CD14-positive monocyte (primary cell): ENCODE data around the gene EXOC8. TPM values are rescaled to one million over a fixed set of nuclear protein-coding genes. Genes with fewer than 3 reads are reported as not detected.

Source experiments
- DNase-seq, 3 donors: peaks; one replicate each; pipeline ENCODE4 v3.0.0-alpha.2; 2011 to 2022
- H2AFZ ChIP-seq: 2 replicates; pipeline ENCODE4 v1.6.0; 2012; ENCODE audit warnings: mild to moderate bottlenecking, low read depth, low read length, inconsistent platforms; ENCODE audit not compliant: insufficient read depth, poor library complexity, severe bottlenecking
- H3K27ac ChIP-seq, 2 donors: 1 replicate in 1 of 2; 2 replicates in 1 of 2; pipeline ENCODE4 v1.5.1; 2012 to 2013; ENCODE audit warnings: low read length in 2 of 2, control low read depth in 1 of 2, inconsistent platforms in 1 of 2, low read depth in 1 of 2, mild to moderate bottlenecking in 1 of 2
- H3K27me3 ChIP-seq, 2 donors: one replicate each; pipeline versions ENCODE4 v1.6.0 to v1.6.1; 2011 to 2013; ENCODE audit warnings: low read length in 2 of 2; ENCODE audit not compliant: control insufficient read depth in 2 of 2, insufficient read depth in 2 of 2
- H3K36me3 ChIP-seq, 2 donors: replicated peaks in 1 of 2; 1 replicate in 1 of 2; 2 replicates in 1 of 2; pipeline versions ENCODE4 v1.5.1 to v1.6.1; 2012 to 2013; ENCODE audit warnings: low read length in 2 of 2, control low read depth in 1 of 2, inconsistent platforms in 1 of 2, mild to moderate bottlenecking in 1 of 2; ENCODE audit not compliant: insufficient read depth in 2 of 2, control insufficient read depth in 1 of 2
- H3K4me1 ChIP-seq, 2 donors: 1 replicate in 1 of 2; 2 replicates in 1 of 2; pipeline versions ENCODE4 v1.5.1 to v1.6.1; 2012 to 2013; ENCODE audit warnings: low read length in 2 of 2, control low read depth in 1 of 2, inconsistent platforms in 1 of 2, mild to moderate bottlenecking in 1 of 2, moderate library complexity in 1 of 2; ENCODE audit not compliant: insufficient read depth in 2 of 2, control insufficient read depth in 1 of 2
- H3K4me2 ChIP-seq: replicated peaks from 2 replicates; pipeline ENCODE3; 2012; ENCODE audit warnings: low read length, moderate library complexity, mild to moderate bottlenecking; ENCODE audit not compliant: poor library complexity, severe bottlenecking; ENCODE audit errors: extremely low read depth
- H3K4me3 ChIP-seq, 3 experiments: fragments of 200-600 bp in 1 of 3; sonication (generic) in 1 of 3; replicated peaks in 1 of 3; 1 replicate in 2 of 3; 2 replicates in 1 of 3; pipeline ENCODE4 v1.5.1; 2011 to 2013; ENCODE audit warnings: low read length in 3 of 3, mild to moderate bottlenecking in 3 of 3, control low read depth in 2 of 3, low read depth in 2 of 3, inconsistent platforms in 1 of 3, moderate library complexity in 1 of 3
- H3K79me2 ChIP-seq: 2 replicates; pipeline ENCODE4 v1.6.0; 2012; ENCODE audit warnings: mild to moderate bottlenecking, control low read depth, inconsistent platforms, low read length, moderate library complexity; ENCODE audit not compliant: insufficient read depth
- H3K9ac ChIP-seq: 2 replicates; pipeline ENCODE4 v1.6.0; 2017; ENCODE audit warnings: low read length, mild to moderate bottlenecking; ENCODE audit not compliant: insufficient read depth, poor library complexity, severe bottlenecking
- H3K9me3 ChIP-seq, 2 donors: replicated peaks in 1 of 2; 1 replicate in 1 of 2; 2 replicates in 1 of 2; pipeline versions ENCODE4 v1.5.1 to v1.6.1; 2012 to 2013; ENCODE audit warnings: low read length in 2 of 2, control low read depth in 1 of 2; ENCODE audit not compliant: control insufficient read depth in 1 of 2, insufficient read depth in 1 of 2
- H4K20me1 ChIP-seq: 2 replicates; pipeline ENCODE4 v1.6.0; 2012; ENCODE audit warnings: mild to moderate bottlenecking, low read length, control low read depth, moderate library complexity; ENCODE audit not compliant: insufficient read depth
- H3K27ac Mint-ChIP-seq, 7 donors: one replicate each; pipeline ENCODE4 v1.8.0; 2020; ENCODE audit warnings: mild to moderate bottlenecking in 7 of 7, mixed read lengths in 7 of 7, moderate library complexity in 6 of 7, inconsistent platforms in 2 of 7
- H3K27me3 Mint-ChIP-seq, 3 donors: one replicate each; pipeline ENCODE4 v1.8.0; 2021 to 2022; ENCODE audit warnings: low read depth in 3 of 3, mild to moderate bottlenecking in 3 of 3, mixed read lengths in 3 of 3, moderate library complexity in 3 of 3, inconsistent platforms in 1 of 3
- H3K36me3 Mint-ChIP-seq, 2 donors: one replicate each; pipeline ENCODE4 v1.8.0; 2020; ENCODE audit warnings: mixed read lengths in 2 of 2, inconsistent platforms in 1 of 2, mild to moderate bottlenecking in 1 of 2
- H3K4me1 Mint-ChIP-seq: one replicate; pipeline ENCODE4 v1.8.0; 2020; ENCODE audit warnings: mild to moderate bottlenecking, mixed read lengths
- H3K4me3 Mint-ChIP-seq, 2 donors: one replicate each; pipeline ENCODE4 v1.8.0; 2020; ENCODE audit warnings: mild to moderate bottlenecking in 2 of 2, mixed read lengths in 2 of 2, moderate library complexity in 1 of 2
- H3K9me3 Mint-ChIP-seq, 7 donors: one replicate each; pipeline ENCODE4 v1.8.0; 2020 to 2022; ENCODE audit warnings: mixed read lengths in 7 of 7, mild to moderate bottlenecking in 6 of 7, moderate library complexity in 6 of 7, inconsistent platforms in 2 of 7
- CTCF ChIP-seq: fragments of 200-600 bp; IDR thresholded peaks from one replicate; pipeline ENCODE4 v1.8.0; 2022; ENCODE audit warnings: antibody characterized with exemption, mild to moderate bottlenecking
- WGBS: methylation state at CpG from one replicate; pipeline ENCODE4 v1.1.5; 2013; ENCODE audit warnings: missing lambda C conversion rate; ENCODE audit not compliant: insufficient coverage; 5-methylcytosine and 5-hydroxymethylcytosine counted together
- intact Hi-C, 2 donors: fragments of 100-400 bp; cut with micrococcal nuclease; formaldehyde crosslinking; loops; one replicate each; pipeline versions ENCODE4 v1.15.0 to v1.15.1; 2023
- polyA minus RNA-seq: library from RNA; depleted of rRNA, polyadenylated mRNA; stranded (reverse); fragments of >200 nt; gene quantifications from 2 replicates; pipeline ENCODE4 v1.2.3, GENCODE V29; 2012
- polyA plus RNA-seq, 3 donors: library from polyadenylated mRNA; depleted of rRNA in 1 of 3; unstranded in 2 of 3; stranded (reverse) in 1 of 3; fragments of 300-500 nt in 2 of 3; fragments of >200 nt in 1 of 3; fragmentation: Illumina TruSeq in 2 of 3; gene quantifications; 1 replicate in 2 of 3; 2 replicates in 1 of 3; pipeline ENCODE4 v1.2.3, GENCODE V29; 2012 to 2021
- total RNA-seq, 12 experiments: library from RNA in 1 of 12; stranded (reverse) in 1 of 12; fragments of 120-200 nt in 1 of 12; gene quantifications; one replicate each; pipeline ENCODE4 v1.2.4 and lab custom pipeline; 2013 to 2026; ENCODE audit warnings: mixed read lengths in 6 of 12, inconsistent platforms in 1 of 12

EXOC8 gene, protein sequence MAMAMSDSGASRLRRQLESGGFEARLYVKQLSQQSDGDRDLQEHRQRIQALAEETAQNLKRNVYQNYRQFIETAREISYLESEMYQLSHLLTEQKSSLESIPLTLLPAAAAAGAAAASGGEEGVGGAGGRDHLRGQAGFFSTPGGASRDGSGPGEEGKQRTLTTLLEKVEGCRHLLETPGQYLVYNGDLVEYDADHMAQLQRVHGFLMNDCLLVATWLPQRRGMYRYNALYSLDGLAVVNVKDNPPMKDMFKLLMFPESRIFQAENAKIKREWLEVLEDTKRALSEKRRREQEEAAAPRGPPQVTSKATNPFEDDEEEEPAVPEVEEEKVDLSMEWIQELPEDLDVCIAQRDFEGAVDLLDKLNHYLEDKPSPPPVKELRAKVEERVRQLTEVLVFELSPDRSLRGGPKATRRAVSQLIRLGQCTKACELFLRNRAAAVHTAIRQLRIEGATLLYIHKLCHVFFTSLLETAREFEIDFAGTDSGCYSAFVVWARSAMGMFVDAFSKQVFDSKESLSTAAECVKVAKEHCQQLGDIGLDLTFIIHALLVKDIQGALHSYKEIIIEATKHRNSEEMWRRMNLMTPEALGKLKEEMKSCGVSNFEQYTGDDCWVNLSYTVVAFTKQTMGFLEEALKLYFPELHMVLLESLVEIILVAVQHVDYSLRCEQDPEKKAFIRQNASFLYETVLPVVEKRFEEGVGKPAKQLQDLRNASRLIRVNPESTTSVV
- 15.0 TPM for total RNA-seq (2013)
- 1 to 10 TPM; 2.8 to 7.8 (median 3.1) TPM for polyA plus RNA-seq
- 10.1 and 16.4 TPM in 2 replicates for polyA minus RNA-seq
- total RNA-seq (lab: John Stamatoyannopoulos, UW) = 47.6 to 116 (median 74.0) reads per million in 11 experiments

DNA sequence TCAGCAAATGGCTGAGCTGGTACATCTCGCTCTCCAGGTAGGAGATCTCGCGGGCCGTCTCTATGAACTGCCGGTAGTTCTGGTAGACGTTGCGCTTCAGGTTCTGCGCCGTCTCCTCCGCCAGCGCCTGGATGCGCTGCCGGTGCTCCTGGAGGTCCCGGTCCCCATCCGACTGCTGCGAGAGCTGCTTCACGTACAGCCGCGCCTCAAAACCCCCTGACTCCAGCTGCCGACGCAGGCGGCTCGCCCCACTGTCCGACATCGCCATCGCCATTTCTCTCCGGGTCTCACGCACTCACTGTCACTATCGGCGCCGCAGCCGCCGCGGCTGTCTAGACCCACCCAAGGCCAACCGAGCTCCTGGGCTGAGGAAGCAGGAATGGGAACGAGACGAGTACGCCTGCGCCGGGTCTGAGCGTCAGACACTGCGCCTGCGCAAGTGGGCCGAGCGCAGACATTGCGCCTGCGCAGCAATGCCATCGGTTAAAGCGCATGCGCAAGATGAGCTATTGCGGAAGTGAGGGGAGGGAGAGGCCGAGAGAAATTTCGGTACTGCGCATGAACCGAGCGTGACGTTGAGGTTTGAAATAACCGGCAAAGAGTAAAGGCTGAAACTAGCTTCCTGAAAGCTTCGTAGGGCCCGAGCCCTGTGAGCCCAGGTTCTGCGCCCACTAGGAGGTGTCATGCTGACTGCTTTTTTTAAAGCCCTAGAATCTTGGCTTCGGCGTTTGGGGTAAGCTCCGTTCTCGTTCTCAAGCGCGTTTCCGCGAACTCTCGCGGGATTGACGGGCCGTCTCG, at the start of gene EXOC8:
TSS of gene EXOC8 (minus strand) at position 381 of the 798 bp plus-strand sequence. CDS start at position 274, 107 bp downstream.
- H3K4me1 Mint-ChIP-seq = peaks cover 59% of the 10 kb centered on the region
- Histone ChIP-seq H3K9me3 (no peaks in the 10 kb centered on the region), H3K9ac (peak within 1 kb of the TSS; percentile 95), H3K4me1 (peaks cover 47 to 59% of the 10 kb centered on the region in 2 donors), H3K27me3 (no peaks in the 10 kb centered on the region), H3K4me3 (peak within 1 kb of the TSS; percentile 88 to 92 (median 92)), H2AFZ (peak within 1 kb of the TSS; percentile 96), H4K20me1 (peaks cover 52% of the 10 kb centered on the region), H3K36me3 (peaks cover 6 to 18% of the 10 kb centered on the region in 2 donors), H3K79me2 (peaks cover 91% of the 10 kb centered on the region), H3K27ac (peak within 1 kb of the TSS; percentile 99), H3K4me2 (peak within 1 kb of the TSS; percentile 93)
- no peak for TF ChIP-seq CTCF
- H3K36me3 Mint-ChIP-seq = peaks cover 13 to 38% of the 10 kb centered on the region in 2 donors
- DNase-seq = peak; percentile 94 to 100 (median 98)
- no peaks in the 10 kb centered on the region for H3K9me3 Mint-ChIP-seq
- under 1% methylated on average over 74 of the region's 74 CpGs for WGBS
- H3K27ac Mint-ChIP-seq = peak within 1 kb of the TSS; percentile 98 to 99 (median 99)
- intact Hi-C loops = loop anchor here (5.0 to 10.0 kb wide), 5 partner anchors 85 to 693 kb away; partner anchors contain the start of genes ARV1 (in 1 of the 2), COG2 (in 1 of the 2), EGLN1 (in 1 of the 2) and GNPAT (in 1 of the 2)
- H3K4me3 Mint-ChIP-seq = peak within 1 kb of the TSS; percentile 99 to 100
- H3K27me3 Mint-ChIP-seq = no peaks in the 10 kb centered on the region
